HepG2 (cell line): ENCODE results near the gene PPP1R1B. TPM values are rescaled to one million over a fixed set of nuclear protein-coding genes. Genes with fewer than 3 reads are reported as not detected.

ENCODE experiments used
- ARNT2 ChIP-seq: sonication (generic); formaldehyde crosslinking; IDR thresholded peaks from 2 replicates; pipeline ENCODE4 v1.8.0; 2022; ENCODE audit warnings: mild to moderate bottlenecking, low read depth, missing genetic modification reagents, moderate library complexity
- BHLHE40 ChIP-seq: IDR thresholded peaks from 2 replicates; pipeline ENCODE4 v1.6.1; 2011; ENCODE audit warnings: low read length, improper control_type of control experiment
- CBX1 ChIP-seq: IDR thresholded peaks from one replicate; pipeline ENCODE4 v1.6.1; 2016; ENCODE audit warnings: antibody characterized with exemption, low read depth
- EP300 ChIP-seq, 3 experiments: sonication (generic) in 1 of 3; formaldehyde crosslinking in 1 of 3; IDR thresholded peaks; 2 replicates each; pipeline versions ENCODE4 v1.5.1 to v1.6.1; 2011 to 2020; ENCODE audit warnings: low read depth in 2 of 3, low read length in 2 of 3, borderline replicate concordance in 1 of 3, improper control_type of control experiment in 1 of 3, mild to moderate bottlenecking in 1 of 3, missing genetic modification reagents in 1 of 3, moderate library complexity in 1 of 3
- FOXO1 ChIP-seq: sonication (generic); formaldehyde crosslinking; IDR thresholded peaks from 2 replicates; pipeline ENCODE4 v1.4.0; 2020; ENCODE audit warnings: missing genetic modification reagents
- HNRNPLL ChIP-seq: fragments of 200-400 bp; formaldehyde crosslinking; IDR thresholded peaks from 2 replicates; pipeline ENCODE4 v1.6.1; 2017; ENCODE audit warnings: mild to moderate bottlenecking, low read depth, low read length; ENCODE audit not compliant: poor library complexity, severe bottlenecking
- MAFF ChIP-seq: IDR thresholded peaks from 2 replicates; pipeline ENCODE4 v1.6.1; 2011; ENCODE audit warnings: low read depth, low read length, improper control_type of control experiment
- MXI1 ChIP-seq: IDR thresholded peaks from 3 replicates; pipeline ENCODE4 v1.6.1; 2012; ENCODE audit warnings: low read depth, low read length, inconsistent platforms, borderline replicate concordance
- RBAK ChIP-seq: sonication (generic); formaldehyde crosslinking; IDR thresholded peaks from 2 replicates; pipeline ENCODE4 v1.5.1; 2020; ENCODE audit warnings: mild to moderate bottlenecking, missing genetic modification reagents
- SMARCE1 ChIP-seq: fragments of 450-650 bp; IDR thresholded peaks from 2 replicates; pipeline ENCODE4 v1.6.1; 2017; ENCODE audit warnings: borderline replicate concordance
- ZBTB21 ChIP-seq: sonication (generic); formaldehyde crosslinking; IDR thresholded peaks from 2 replicates; pipeline ENCODE4 v1.4.0; 2020; ENCODE audit warnings: missing genetic modification reagents
- ZFP36L1 ChIP-seq: sonication (generic); formaldehyde crosslinking; IDR thresholded peaks from 2 replicates; pipeline ENCODE4 v1.8.0; 2022; ENCODE audit warnings: mild to moderate bottlenecking, missing genetic modification reagents, moderate library complexity
- ZNF101 ChIP-seq: sonication (generic); formaldehyde crosslinking; IDR thresholded peaks from 2 replicates; pipeline ENCODE4 v1.4.0; 2020; ENCODE audit warnings: mild to moderate bottlenecking, low read depth, missing genetic modification reagents, borderline replicate concordance
- ZNF225 ChIP-seq: sonication (generic); formaldehyde crosslinking; IDR thresholded peaks from 2 replicates; pipeline ENCODE4 v1.4.0; 2020; ENCODE audit warnings: mild to moderate bottlenecking, missing genetic modification reagents
- ZNF317 ChIP-seq: sonication (generic); formaldehyde crosslinking; IDR thresholded peaks from 2 replicates; pipeline ENCODE4 v1.5.0; 2020; ENCODE audit warnings: mild to moderate bottlenecking, missing genetic modification reagents
- ZNF484 ChIP-seq: sonication (generic); formaldehyde crosslinking; IDR thresholded peaks from 2 replicates; pipeline ENCODE4 v1.5.1; 2020; ENCODE audit warnings: mild to moderate bottlenecking, low read depth, missing genetic modification reagents, borderline replicate concordance
- polyA plus RNA-seq, 8 experiments: library from polyadenylated mRNA; depleted of rRNA in 3 of 8; stranded (reverse) in 7 of 8; unstranded in 1 of 8; fragments of >200 nt; fragmentation: Illumina TruSeq in 4 of 8; extraction: Trizol in 4 of 8; gene quantifications; 2 replicates each; pipeline versions ENCODE4 v1.2.1 to v1.2.3, GENCODE V29; 2011 to 2016; ENCODE audit warnings: low read depth in 4 of 8, missing spikeins in 1 of 8, mixed read lengths in 1 of 8; ENCODE audit not compliant: insufficient read depth in 1 of 8
- total RNA-seq, 5 experiments: library from RNA; depleted of rRNA; stranded (reverse); fragments of >200 nt; fragmentation: Illumina TruSeq; extraction: Trizol; gene quantifications; 2 replicates each; pipeline ENCODE4 v1.2.3, GENCODE V29; 2016; ENCODE audit warnings: low read depth in 1 of 5
- TF ChIP-seq, protein P1 (sequence below), 2 experiments: sonication (generic) in 1 of 2; formaldehyde crosslinking in 1 of 2; IDR thresholded peaks; 2 replicates each; pipeline versions ENCODE4 v1.4.0 to v1.6.1; 2016 to 2020; ENCODE audit warnings: borderline replicate concordance in 1 of 2, low read depth in 1 of 2, mild to moderate bottlenecking in 1 of 2, missing genetic modification reagents in 1 of 2
- TF ChIP-seq, protein P2 (sequence below): sonication (generic); formaldehyde crosslinking; IDR thresholded peaks from 2 replicates; pipeline ENCODE4 v1.5.1; 2020; ENCODE audit warnings: missing genetic modification reagents, mild to moderate bottlenecking, borderline replicate concordance
- TF ChIP-seq, protein P3 (sequence below): sonication (generic); IDR thresholded peaks from 2 replicates; pipeline ENCODE4 v1.6.1; 2016; ENCODE audit warnings: low read depth, borderline replicate concordance

The PPP1R1B gene
- total and polyA plus RNA-seq, 2 of the 13 experiments (the other 11 are each of a cell fraction or from before 2014, with no cell fraction given): 0.08 TPM; not detected in 1

DNA sequence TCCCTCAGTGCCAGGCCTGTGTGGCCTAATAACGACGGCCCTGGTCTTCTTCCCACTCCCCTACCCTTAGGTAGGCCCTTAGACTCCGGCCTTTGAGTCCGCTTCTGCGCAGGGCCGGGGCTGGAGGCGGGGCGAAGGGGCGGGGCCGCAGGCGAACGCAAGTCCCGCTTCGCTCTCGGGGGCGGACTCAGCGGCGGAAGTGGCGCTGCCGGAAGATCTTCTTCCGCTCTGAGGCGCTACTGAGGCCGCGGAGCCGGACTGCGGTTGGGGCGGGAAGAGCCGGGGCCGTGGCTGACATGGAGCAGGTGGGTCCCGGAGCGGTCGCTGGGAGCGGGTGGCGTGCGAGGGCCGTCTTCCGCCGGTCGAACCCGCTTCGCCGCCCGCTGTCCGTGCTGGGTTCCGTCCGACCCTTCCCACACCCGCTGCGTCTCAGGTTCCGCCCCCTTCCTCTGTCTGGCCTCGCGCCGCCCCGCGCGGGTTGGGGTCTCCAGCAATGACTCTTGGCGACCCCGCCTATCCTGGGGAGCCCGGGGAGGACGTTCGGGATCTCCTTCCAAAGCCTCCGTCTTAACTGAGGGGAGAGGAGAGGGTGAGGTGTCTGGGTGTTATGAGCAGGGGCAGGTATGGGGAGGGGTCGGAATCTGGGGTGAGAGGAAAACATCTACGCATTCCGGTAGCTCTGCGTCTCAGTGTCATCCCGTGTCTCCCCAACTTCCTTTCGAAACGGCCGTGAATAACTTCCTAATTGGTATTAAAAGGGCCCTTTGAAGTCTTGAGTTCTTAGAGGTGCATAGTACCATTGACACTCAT lies 10.4 kb downstream of the PPP1R1B start, which contains the start of gene STARD3 (continued):
- TF ChIP-seq, protein P1, sequence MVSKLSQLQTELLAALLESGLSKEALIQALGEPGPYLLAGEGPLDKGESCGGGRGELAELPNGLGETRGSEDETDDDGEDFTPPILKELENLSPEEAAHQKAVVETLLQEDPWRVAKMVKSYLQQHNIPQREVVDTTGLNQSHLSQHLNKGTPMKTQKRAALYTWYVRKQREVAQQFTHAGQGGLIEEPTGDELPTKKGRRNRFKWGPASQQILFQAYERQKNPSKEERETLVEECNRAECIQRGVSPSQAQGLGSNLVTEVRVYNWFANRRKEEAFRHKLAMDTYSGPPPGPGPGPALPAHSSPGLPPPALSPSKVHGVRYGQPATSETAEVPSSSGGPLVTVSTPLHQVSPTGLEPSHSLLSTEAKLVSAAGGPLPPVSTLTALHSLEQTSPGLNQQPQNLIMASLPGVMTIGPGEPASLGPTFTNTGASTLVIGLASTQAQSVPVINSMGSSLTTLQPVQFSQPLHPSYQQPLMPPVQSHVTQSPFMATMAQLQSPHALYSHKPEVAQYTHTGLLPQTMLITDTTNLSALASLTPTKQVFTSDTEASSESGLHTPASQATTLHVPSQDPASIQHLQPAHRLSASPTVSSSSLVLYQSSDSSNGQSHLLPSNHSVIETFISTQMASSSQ (IDR thresholded peaks at IDR 0.05; ENCODE audit: low read depth): no peak
- TF ChIP-seq, protein P1 (CRISPR knock-in tag; IDR thresholded peaks at IDR 0.05; ENCODE audit: borderline replicate concordance): peak; percentile 81
- no peak for TF ChIP-seq MAFF
- peak; percentile 91 for TF ChIP-seq ARNT2 (CRISPR knock-in tag)
- peak; percentile 92 for TF ChIP-seq CBX1
- TF ChIP-seq, protein P2, sequence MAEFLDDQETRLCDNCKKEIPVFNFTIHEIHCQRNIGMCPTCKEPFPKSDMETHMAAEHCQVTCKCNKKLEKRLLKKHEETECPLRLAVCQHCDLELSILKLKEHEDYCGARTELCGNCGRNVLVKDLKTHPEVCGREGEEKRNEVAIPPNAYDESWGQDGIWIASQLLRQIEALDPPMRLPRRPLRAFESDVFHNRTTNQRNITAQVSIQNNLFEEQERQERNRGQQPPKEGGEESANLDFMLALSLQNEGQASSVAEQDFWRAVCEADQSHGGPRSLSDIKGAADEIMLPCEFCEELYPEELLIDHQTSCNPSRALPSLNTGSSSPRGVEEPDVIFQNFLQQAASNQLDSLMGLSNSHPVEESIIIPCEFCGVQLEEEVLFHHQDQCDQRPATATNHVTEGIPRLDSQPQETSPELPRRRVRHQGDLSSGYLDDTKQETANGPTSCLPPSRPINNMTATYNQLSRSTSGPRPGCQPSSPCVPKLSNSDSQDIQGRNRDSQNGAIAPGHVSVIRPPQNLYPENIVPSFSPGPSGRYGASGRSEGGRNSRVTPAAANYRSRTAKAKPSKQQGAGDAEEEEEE (CRISPR knock-in tag): 0 out of 2 replicates have a peak, but pooled peaks have one; percentile 21
- TF ChIP-seq RBAK (CRISPR knock-in tag): no peak
- no peak for TF ChIP-seq EP300 (IDR thresholded peaks at IDR 0.05; ENCODE audit: low read depth in 2 of 2, low read length in 2 of 2)
- TF ChIP-seq EP300 (CRISPR knock-in tag; IDR thresholded peaks at IDR 0.05; ENCODE audit: borderline replicate concordance): no peak
- TF ChIP-seq SMARCE1: no peak
- TF ChIP-seq ZBTB21 (CRISPR knock-in tag): peak; percentile 41; the same call in 1 of the 2 replicates
- TF ChIP-seq MXI1: peak; percentile 70; the same call in 1 of the 3 replicates
- TF ChIP-seq ZNF225 (CRISPR knock-in tag): peak; percentile 87
- TF ChIP-seq ZNF484 (CRISPR knock-in tag): peak; percentile 84; the same call in 1 of the 2 replicates
- TF ChIP-seq ZNF101 (CRISPR knock-in tag): peak; percentile 61; the same call in 1 of the 2 replicates
- no peak for TF ChIP-seq BHLHE40
- TF ChIP-seq HNRNPLL: peak; percentile 92
- TF ChIP-seq FOXO1 (CRISPR knock-in tag): peak; percentile 63; the same call in 1 of the 2 replicates
- peak; percentile 85 for TF ChIP-seq ZNF317 (CRISPR knock-in tag)
- no peak; the same call in 1 of the 2 replicates for TF ChIP-seq ZFP36L1 (CRISPR knock-in tag)
- TF ChIP-seq, protein P3, sequence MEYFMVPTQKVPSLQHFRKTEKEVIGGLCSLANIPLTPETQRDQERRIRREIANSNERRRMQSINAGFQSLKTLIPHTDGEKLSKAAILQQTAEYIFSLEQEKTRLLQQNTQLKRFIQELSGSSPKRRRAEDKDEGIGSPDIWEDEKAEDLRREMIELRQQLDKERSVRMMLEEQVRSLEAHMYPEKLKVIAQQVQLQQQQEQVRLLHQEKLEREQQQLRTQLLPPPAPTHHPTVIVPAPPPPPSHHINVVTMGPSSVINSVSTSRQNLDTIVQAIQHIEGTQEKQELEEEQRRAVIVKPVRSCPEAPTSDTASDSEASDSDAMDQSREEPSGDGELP: 0 out of 2 replicates have a peak, but pooled peaks have one; percentile 10
